Measurements from ENCODE around the gene UBE3A.

GRCh38 chr15:25385986-25386385 lies 52.8 kb downstream of the UBE3A start:
- TF ChIP-seq CTCF (IDR thresholded peaks at IDR 0.05) (no peak), EZH2 (IDR thresholded peaks at IDR 0.05; ENCODE audit: borderline replicate concordance, insufficient read depth, low read depth, low read length, poor library complexity, severe bottlenecking) (no peak)
